ENCODE measurements around the gene APOBEC3F. TPM values are rescaled to one million over a fixed set of nuclear protein-coding genes. Genes with fewer than 3 reads are reported as not detected.
"Not testable (repeated sequence)": the region's sequence is repeated elsewhere in the genome, so short reads cannot be mapped to it uniquely, and the experiment has no call there.

APOBEC3F gene
- total RNA-seq, 2 donors from 2014 or later = 3.4 to 6.3 TPM

DNA sequence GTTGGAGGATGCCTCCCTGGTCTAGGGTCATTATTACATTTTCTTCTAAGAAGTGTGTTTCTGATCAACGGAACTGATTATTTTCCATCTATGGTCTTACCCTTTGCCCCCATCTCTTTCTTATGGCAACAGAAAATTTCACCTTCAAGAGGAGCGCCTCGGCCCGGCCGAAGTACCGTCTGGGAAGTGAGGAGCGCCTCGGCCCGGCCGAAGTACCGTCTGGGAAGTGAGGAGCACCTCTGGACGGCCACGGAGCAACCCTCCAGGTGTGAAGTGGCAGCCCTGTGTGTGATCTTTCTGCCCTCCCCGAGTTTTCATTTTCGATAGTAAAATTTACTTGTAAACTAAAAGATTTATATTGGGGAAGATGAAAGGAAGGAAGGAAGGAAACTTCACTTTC lies 29.7 kb upstream of the APOBEC3F start:
- no peak overlapping the region for H3K4me3 ChIP-seq
- H3K9me3 ChIP-seq = no peaks in the 10 kb centered on the region
- no peak for DNase-seq (ENCODE audit: low spot score)
- no peaks in the 10 kb centered on the region for H3K27me3 ChIP-seq
- H3K4me1 ChIP-seq = peaks cover 0 to 17% of the 10 kb centered on the region in 2 donors
- no peak overlapping the region for H3K27ac ChIP-seq
- TF ChIP-seq, protein P1, sequence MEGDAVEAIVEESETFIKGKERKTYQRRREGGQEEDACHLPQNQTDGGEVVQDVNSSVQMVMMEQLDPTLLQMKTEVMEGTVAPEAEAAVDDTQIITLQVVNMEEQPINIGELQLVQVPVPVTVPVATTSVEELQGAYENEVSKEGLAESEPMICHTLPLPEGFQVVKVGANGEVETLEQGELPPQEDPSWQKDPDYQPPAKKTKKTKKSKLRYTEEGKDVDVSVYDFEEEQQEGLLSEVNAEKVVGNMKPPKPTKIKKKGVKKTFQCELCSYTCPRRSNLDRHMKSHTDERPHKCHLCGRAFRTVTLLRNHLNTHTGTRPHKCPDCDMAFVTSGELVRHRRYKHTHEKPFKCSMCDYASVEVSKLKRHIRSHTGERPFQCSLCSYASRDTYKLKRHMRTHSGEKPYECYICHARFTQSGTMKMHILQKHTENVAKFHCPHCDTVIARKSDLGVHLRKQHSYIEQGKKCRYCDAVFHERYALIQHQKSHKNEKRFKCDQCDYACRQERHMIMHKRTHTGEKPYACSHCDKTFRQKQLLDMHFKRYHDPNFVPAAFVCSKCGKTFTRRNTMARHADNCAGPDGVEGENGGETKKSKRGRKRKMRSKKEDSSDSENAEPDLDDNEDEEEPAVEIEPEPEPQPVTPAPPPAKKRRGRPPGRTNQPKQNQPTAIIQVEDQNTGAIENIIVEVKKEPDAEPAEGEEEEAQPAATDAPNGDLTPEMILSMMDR (IDR thresholded peaks at IDR 0.05) = no peak
- H3K36me3 ChIP-seq = no peaks in the 10 kb centered on the region

DNA sequence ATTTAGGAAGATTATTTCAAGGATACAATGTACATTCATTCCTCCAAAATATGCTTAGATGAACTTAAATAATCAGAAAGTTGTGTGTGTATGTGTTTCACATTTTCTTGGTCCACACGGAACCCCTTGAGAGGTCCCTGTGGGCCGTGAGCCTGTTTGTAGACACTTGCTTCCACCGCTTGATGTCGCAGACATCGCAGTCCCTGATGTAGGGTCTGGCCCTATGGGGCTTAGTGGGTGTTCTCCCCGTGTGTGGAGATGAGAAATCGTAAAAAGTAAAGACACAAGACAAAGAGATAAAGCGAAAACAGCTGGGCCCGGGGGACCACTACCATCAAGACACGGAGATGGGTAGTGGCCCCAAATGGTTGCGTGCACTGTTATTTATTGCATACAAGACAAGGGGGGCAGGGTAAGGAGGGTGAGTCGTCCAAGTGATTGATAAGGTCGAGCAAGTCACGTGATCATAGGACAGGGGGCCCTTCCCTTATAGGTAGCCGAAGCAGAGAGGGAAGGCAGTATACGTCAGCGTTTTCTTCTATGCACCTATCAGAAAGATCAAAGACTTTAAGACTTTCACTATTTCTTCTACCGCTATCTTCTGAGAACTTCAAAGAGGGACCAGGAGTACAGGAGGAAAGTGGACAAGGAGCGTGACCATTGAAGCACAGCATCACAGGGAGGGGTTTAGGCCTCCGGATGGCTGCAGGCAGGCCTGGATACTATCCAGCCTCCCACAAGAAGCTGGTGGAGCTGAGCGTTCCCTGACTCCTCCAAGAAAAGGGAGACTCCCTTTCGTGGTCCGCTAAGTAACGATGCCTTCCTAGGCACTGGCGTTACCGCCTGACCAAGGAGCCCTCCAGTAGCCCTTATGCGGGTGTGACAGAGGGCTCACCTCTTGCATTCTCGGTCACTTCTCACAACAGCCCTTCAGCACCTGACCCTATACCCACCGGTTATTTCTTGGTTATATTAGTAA lies 27.8 kb upstream of the APOBEC3F start:
- no peaks in the 10 kb centered on the region for H3K9me3 ChIP-seq
- no peak overlapping the region for H3K27ac ChIP-seq
- TF ChIP-seq, protein P1 (IDR thresholded peaks at IDR 0.05) = no peak
- no peak for DNase-seq (ENCODE audit: low spot score)
- no peaks in the 10 kb centered on the region for H3K27me3 ChIP-seq
- H3K4me3 ChIP-seq = no peak overlapping the region
- no peaks in the 10 kb centered on the region for H3K36me3 ChIP-seq
- peaks cover 0 to 17% of the 10 kb centered on the region in 2 donors for H3K4me1 ChIP-seq

DNA sequence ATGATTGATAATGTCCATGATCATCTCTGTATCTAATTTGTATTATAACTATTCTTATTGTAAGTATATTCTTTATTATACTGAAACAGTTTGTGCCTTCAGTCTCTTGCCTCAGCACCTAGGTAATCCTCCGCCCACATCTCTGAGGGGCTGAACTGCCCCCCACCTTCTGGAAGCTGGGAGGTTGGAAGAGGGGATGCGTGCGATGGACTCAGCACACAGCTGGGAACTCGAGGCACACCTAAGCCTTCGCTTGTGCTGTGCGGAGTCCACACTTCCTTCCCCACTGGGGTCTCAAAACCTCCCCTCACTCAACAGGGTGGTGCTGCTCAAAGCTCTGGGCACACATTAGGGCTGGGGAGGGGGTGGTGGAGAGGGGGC lies 27.1 kb upstream of the APOBEC3F start:
- peak overlapping the region in 1 of 2 donors; percentile 60 for H3K4me3 ChIP-seq
- not testable (repeated sequence) for H3K27me3 ChIP-seq; H3K9me3 ChIP-seq; H3K36me3 ChIP-seq; DNase-seq (ENCODE audit: low spot score)
- H3K4me1 ChIP-seq = peaks cover 0 to 17% of the 10 kb centered on the region in 2 donors
- H3K27ac ChIP-seq = peak overlapping the region; percentile 68 to 84

DNA sequence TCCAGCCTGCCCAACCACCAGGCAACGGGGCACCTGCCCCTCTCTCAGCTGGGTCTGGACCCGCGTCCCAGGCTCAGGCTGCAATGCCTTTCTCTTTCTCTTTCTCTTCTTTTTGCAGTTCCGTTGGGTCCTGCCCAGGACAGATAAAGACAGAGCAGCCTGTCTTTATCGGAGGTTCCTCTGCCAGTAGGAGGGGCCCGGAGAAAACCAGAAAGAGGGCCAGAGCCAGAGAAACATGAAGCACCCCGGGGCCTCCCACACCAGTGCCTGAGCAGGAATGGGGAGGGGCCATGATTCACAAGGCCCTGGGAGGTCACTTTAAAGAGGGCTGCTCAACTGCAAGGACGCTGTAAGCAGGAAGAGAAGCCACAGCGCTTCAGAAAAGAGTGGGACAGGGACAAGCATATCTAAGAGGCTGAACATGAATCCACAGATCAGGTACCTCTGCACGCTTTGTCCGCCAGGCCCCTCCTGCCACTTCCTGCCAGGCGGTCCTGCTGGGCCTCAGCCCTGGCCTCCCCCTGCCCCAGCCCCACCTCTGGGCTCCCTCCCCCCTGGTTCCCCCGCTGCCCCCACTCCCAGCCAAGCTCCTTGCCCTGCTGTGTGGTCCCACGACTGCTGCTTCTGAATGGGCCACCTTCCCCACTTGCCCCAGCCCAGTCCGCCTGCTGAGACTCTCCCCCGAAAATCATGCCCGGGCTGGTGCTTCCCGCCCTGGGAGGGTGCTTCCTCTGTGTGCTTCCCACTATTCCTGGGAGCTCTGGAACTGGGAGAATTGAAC lies 26.5 kb upstream of the APOBEC3F start, which contains the start of gene APOBEC3C:
TSS of gene APOBEC3C (plus strand) at position 316 of the 781 bp plus-strand sequence. CDS start at position 422, 106 bp downstream.
- H3K27ac ChIP-seq = peak within 1 kb of the TSS; percentile 68 to 84
- H3K9me3 ChIP-seq = no peaks in the 10 kb centered on the region
- TF ChIP-seq, protein P1 (IDR thresholded peaks at IDR 0.05) = no peak
- H3K4me3 ChIP-seq = peak within 1 kb of the TSS; percentile 22 to 60
- H3K4me1 ChIP-seq = peaks cover 0 to 17% of the 10 kb centered on the region in 2 donors
- H3K36me3 ChIP-seq = no peaks in the 10 kb centered on the region
- DNase-seq (ENCODE audit: low spot score) = peak; percentile 90
- H3K27me3 ChIP-seq = no peaks in the 10 kb centered on the region

DNA sequence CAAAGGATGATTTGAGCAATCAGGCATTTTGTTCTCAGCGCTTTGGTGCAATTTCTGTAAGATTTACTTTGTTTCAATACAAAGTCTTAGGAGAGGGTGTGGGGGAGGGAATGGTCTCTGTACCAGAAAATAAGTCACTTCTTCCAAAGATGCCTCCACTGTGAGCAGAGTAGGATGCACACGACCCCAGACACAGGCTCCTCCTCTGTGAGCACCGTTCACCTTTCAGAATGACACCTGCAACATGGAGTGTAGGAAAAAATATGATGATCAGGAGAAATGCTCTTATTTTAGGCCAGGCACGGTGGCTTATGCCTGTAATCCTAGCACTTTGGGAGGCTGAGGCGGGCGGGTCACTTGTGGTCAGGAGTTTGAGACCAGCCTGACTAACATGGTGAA lies 25.9 kb upstream of the APOBEC3F start:
- DNase-seq (ENCODE audit: low spot score); H3K9me3 ChIP-seq; H3K27me3 ChIP-seq; H3K36me3 ChIP-seq: not testable (repeated sequence)
- H3K27ac ChIP-seq = peak overlapping the region; percentile 68 to 84
- peak overlapping the region; percentile 22 to 60 for H3K4me3 ChIP-seq
- peaks cover 0 to 17% of the 10 kb centered on the region in 2 donors for H3K4me1 ChIP-seq

DNA sequence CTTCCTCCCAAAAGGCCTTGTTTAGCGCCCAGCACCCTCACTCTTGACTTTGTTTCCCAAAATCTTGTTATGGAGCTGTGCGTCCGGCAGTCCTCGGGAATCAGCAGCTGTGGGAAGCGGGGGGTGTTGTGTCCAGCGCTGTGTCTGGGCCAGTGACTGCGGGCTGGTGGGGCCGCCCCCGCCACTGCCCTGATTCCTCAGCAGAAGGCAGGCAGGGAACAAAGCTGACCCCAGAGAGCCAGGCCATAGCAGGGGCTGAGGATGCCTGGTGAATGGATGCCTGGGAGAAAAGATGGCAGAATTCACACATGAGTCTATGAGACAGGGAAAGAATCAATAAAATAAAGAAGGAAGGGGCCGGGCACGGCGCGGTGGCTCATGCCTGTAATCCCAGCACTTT lies 24.1 kb upstream of the APOBEC3F start:
- Histone ChIP-seq H3K4me3 (no peak overlapping the region), H3K27me3 (no peaks in the 10 kb centered on the region), H3K9me3 (no peaks in the 10 kb centered on the region), H3K4me1 (peaks cover 0 to 32% of the 10 kb centered on the region in 2 donors), H3K27ac (no peak overlapping the region), H3K36me3 (no peaks in the 10 kb centered on the region)
- no peak for DNase-seq (ENCODE audit: low spot score)
- TF ChIP-seq, protein P1 (IDR thresholded peaks at IDR 0.05) = no peak

Data from right atrium auricular region (tissue), 2 donors.